Activated CD4-positive, alpha-beta T cell treated with anti-CD3 and anti-CD28 coated beads for 4 hours (primary cell): ENCODE measurements around the gene PLEKHA6.

Experiments used
- DNase-seq, 2 donors: peaks; one replicate each; pipeline ENCODE4 v3.0.0-alpha.2; 2020

Gene PLEKHA6

GRCh38 chr1:204353213-204353910 is 6.4 kb downstream of the PLEKHA6 start:
- no peak for DNase-seq

GRCh38 chr1:204350857-204351573 is 8.7 kb downstream of the PLEKHA6 start:
- DNase-seq, result no peak

GRCh38 chr1:204350312-204350711 is 9.4 kb downstream of the PLEKHA6 start:
- no peak for DNase-seq

- no peak for DNase-seq
Measured at GRCh38 chr1:204349602-204350001, 10.1 kb downstream of the PLEKHA6 start.

- no peak for DNase-seq
Measured at GRCh38 chr1:204348722-204349121, 11.0 kb downstream of the PLEKHA6 start.

GRCh38 chr1:204348242-204348641 is 11.5 kb downstream of the PLEKHA6 start:
- DNase-seq, result no peak

GRCh38 chr1:204345941-204346645 is 13.6 kb downstream of the PLEKHA6 start:
- DNase-seq, result no peak

- DNase-seq, result no peak
Measured at GRCh38 chr1:204345438-204345841, 14.3 kb downstream of the PLEKHA6 start.

GRCh38 chr1:204344665-204345355 is 14.9 kb downstream of the PLEKHA6 start:
- no peak for DNase-seq

- no peak for DNase-seq
Measured at GRCh38 chr1:204343802-204344201, 15.9 kb downstream of the PLEKHA6 start.

GRCh38 chr1:204343247-204343646 is 16.5 kb downstream of the PLEKHA6 start:
- no peak for DNase-seq

- no peak for DNase-seq
Measured at GRCh38 chr1:204342310-204342709, 17.4 kb downstream of the PLEKHA6 start.

- no peak for DNase-seq
Measured at GRCh38 chr1:204341380-204341779, 18.3 kb downstream of the PLEKHA6 start.

GRCh38 chr1:204340081-204340889 is 19.4 kb downstream of the PLEKHA6 start:
- DNase-seq, result no peak

GRCh38 chr1:204339541-204339940 is 20.2 kb downstream of the PLEKHA6 start:
- no peak for DNase-seq

- no peak for DNase-seq
Measured at GRCh38 chr1:204338997-204339396, 20.7 kb downstream of the PLEKHA6 start.

GRCh38 chr1:204338360-204338759 is 21.4 kb downstream of the PLEKHA6 start:
- no peak for DNase-seq

GRCh38 chr1:204337583-204337982 is 22.1 kb downstream of the PLEKHA6 start:
- DNase-seq, result no peak

GRCh38 chr1:204337036-204337429 is 22.7 kb downstream of the PLEKHA6 start:
- no peak for DNase-seq

GRCh38 chr1:204336421-204337035 is 23.2 kb downstream of the PLEKHA6 start:
- DNase-seq, result no peak

- DNase-seq, result no peak
Measured at GRCh38 chr1:204335533-204335932, 24.2 kb downstream of the PLEKHA6 start.

- no peak for DNase-seq
Measured at GRCh38 chr1:204335085-204335484, 24.6 kb downstream of the PLEKHA6 start.
